MCF 10A (cell line): ENCODE measurements around the gene EMP2. TPM values are rescaled to one million over a fixed set of nuclear protein-coding genes. Genes with fewer than 3 reads are reported as not detected.

Source experiments
- BruUV-seq: library from RNA; stranded (reverse); fragments of 400-500 nt; replicated peaks from 2 replicates; lab custom pipeline; 2021; lab: Mats Ljungman, UMichigan
- CTCF ChIA-PET: fragments of 300-600 bp; sonication (Branson Sonifier 250); formaldehyde crosslinking; extraction: SDS; loops from one replicate; lab custom pipeline; 2021; ENCODE audit warnings: antibody characterized with exemption, inconsistent platforms; lab: Yijun Ruan, JAX
- POLR2A ChIA-PET: fragments of 300-600, 350-650 bp; sonication (Branson Sonifier 250); formaldehyde crosslinking; extraction: SDS; loops from one replicate; lab custom pipeline; 2020; ENCODE audit warnings: antibody characterized with exemption, inconsistent platforms; lab: Yijun Ruan, JAX
- DNase-seq: peaks from one replicate; pipeline ENCODE4 v3.0.0-alpha.2; 2018; ENCODE audit not compliant: unreplicated experiment
- H3K27ac Mint-ChIP-seq: one replicate; pipeline ENCODE4 v1.8.0; 2022; ENCODE audit warnings: mild to moderate bottlenecking, low read depth, mixed read lengths; ENCODE audit not compliant: unreplicated experiment
- H3K27me3 Mint-ChIP-seq: one replicate; pipeline ENCODE4 v1.8.0; 2022; ENCODE audit warnings: mixed read lengths; ENCODE audit not compliant: insufficient read depth, unreplicated experiment
- H3K36me3 Mint-ChIP-seq: one replicate; pipeline ENCODE4 v1.8.0; 2022; ENCODE audit warnings: mild to moderate bottlenecking, moderate library complexity, mixed read lengths; ENCODE audit not compliant: insufficient read depth, unreplicated experiment
- H3K4me1 Mint-ChIP-seq: one replicate; pipeline ENCODE4 v1.8.0; 2022; ENCODE audit warnings: mixed read lengths; ENCODE audit not compliant: insufficient read depth, unreplicated experiment
- H3K4me3 Mint-ChIP-seq: one replicate; pipeline ENCODE4 v1.8.0; 2022; ENCODE audit warnings: mild to moderate bottlenecking, moderate library complexity, mixed read lengths; ENCODE audit not compliant: unreplicated experiment
- H3K9me3 Mint-ChIP-seq: one replicate; pipeline ENCODE4 v1.8.0; 2022; ENCODE audit warnings: mixed read lengths; ENCODE audit not compliant: unreplicated experiment
- intact Hi-C: fragments of 100-400 bp; cut with micrococcal nuclease; formaldehyde crosslinking; loops from 2 replicates; pipeline ENCODE4 v1.14.1; 2022
- total RNA-seq: library from RNA; stranded (reverse); gene quantifications from 2 replicates; pipeline ENCODE4 v1.2.3, GENCODE V29; 2022
- TF ChIP-seq, protein P1 (sequence below): fragments of 200-600 bp; IDR thresholded peaks from one replicate; pipeline ENCODE4 v1.8.0; 2022; ENCODE audit warnings: antibody characterized with exemption, mild to moderate bottlenecking; ENCODE audit not compliant: unreplicated experiment

The EMP2 gene
- total RNA-seq, 1 experiment from 2014 or later = 4.8 TPM

DNA sequence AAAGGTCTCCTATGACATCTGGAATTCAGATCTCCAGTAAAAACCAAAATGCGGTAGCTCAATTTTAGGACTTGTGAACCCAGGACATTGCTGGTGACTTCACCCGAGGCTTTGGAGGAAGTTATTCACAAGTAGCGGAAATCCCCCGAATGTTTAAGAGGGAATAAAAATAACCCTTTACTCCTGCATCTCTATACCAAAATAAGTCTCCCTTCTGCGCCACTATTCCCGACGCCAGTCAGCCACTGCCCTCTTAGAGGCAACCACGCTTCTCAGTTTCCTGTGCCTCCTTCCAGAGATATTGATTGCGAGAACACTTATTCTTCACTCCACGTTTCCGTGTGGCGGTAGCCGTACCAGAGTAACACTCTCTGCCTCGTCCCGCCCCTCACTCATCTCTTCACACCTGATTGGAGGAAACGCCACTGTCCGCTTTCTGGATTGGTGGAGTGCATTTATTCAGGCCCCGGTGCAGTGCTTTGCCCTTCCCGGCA is 27.4 kb downstream of the EMP2 start:
- no TSS peak for BruUV-seq
- no peak overlapping the region for H3K4me3 Mint-ChIP-seq
- no peaks in the 10 kb centered on the region for H3K4me1 Mint-ChIP-seq
- ChIA-PET CTCF (interaction anchor here (0.7 kb wide), 1 partner anchor 366 kb away, joined by 3 read pairs; no protein-coding TSS in a partner anchor), POLR2A (no interaction called here)
- H3K9me3 Mint-ChIP-seq = no peaks in the 10 kb centered on the region
- no peak for DNase-seq
- H3K36me3 Mint-ChIP-seq = no peaks in the 10 kb centered on the region
- no peaks in the 10 kb centered on the region for H3K27me3 Mint-ChIP-seq
- TF ChIP-seq, protein P1, sequence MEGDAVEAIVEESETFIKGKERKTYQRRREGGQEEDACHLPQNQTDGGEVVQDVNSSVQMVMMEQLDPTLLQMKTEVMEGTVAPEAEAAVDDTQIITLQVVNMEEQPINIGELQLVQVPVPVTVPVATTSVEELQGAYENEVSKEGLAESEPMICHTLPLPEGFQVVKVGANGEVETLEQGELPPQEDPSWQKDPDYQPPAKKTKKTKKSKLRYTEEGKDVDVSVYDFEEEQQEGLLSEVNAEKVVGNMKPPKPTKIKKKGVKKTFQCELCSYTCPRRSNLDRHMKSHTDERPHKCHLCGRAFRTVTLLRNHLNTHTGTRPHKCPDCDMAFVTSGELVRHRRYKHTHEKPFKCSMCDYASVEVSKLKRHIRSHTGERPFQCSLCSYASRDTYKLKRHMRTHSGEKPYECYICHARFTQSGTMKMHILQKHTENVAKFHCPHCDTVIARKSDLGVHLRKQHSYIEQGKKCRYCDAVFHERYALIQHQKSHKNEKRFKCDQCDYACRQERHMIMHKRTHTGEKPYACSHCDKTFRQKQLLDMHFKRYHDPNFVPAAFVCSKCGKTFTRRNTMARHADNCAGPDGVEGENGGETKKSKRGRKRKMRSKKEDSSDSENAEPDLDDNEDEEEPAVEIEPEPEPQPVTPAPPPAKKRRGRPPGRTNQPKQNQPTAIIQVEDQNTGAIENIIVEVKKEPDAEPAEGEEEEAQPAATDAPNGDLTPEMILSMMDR = no peak
- no peak overlapping the region for H3K27ac Mint-ChIP-seq
- intact Hi-C loops = no loop called here

DNA sequence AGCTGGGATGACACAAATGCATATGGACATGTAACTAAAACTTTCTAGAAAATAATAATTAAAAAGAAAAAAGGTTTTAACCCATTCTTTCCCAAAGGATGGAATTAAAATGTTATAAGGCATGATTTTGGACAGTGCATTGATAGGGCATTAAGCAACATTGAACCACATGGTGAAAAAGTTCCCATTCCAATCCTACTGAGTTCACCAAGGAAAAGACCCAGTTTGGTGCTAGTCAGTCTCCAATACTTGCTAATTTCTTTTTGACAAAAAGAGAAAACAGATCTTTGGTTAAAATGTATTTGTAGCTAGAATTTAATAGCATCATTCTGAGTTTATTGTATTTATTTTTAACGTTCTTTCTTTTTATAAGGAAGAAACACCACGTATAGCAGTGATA is 28.1 kb downstream of the EMP2 start:
- Mint-ChIP-seq H3K36me3 (no peaks in the 10 kb centered on the region), H3K27ac (no peak overlapping the region)
- POLR2A ChIA-PET = no interaction called here

DNA sequence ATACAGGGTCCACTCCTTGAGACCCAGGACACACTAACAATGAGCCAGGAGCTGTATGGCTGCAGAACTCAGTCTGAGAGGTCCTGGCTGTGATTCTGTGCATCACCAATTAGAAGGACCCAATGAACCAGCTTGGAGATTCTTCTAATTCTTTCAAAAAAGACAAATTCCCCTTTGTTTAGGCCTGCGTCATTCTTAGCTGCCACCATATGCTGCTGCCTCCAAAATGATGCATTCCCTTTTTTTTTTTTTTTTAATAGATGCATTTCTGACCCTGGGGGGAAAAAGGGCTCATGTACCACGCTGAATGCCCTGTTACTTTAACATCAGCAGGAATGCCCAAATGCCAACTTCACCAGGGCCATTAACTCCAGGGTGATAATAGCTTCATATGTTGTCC is 28.5 kb downstream of the EMP2 start:
- Mint-ChIP-seq H3K4me3 (no peak overlapping the region), H3K36me3 (no peaks in the 10 kb centered on the region), H3K4me1 (no peaks in the 10 kb centered on the region), H3K9me3 (no peaks in the 10 kb centered on the region), H3K27ac (no peak overlapping the region), H3K27me3 (no peaks in the 10 kb centered on the region)
- TF ChIP-seq, protein P1 = no peak
- ChIA-PET CTCF (interaction anchor here (0.7 kb wide), 1 partner anchor 29 kb away, joined by 3 read pairs; the partner anchor contains the start of gene EMP2), POLR2A (no interaction called here)
- DNase-seq = no peak
- intact Hi-C loops = no loop called here
- BruUV-seq = no TSS peak

More for the DNA sequence above, 28.1 kb downstream of the EMP2 start:
- H3K4me1 Mint-ChIP-seq = no peaks in the 10 kb centered on the region
- no peak for DNase-seq
- BruUV-seq = no TSS peak
- TF ChIP-seq, protein P1 = no peak
- no peak overlapping the region for H3K4me3 Mint-ChIP-seq
- H3K27me3 Mint-ChIP-seq = no peaks in the 10 kb centered on the region
- CTCF ChIA-PET = no interaction called here
- intact Hi-C loops = no loop called here
- no peaks in the 10 kb centered on the region for H3K9me3 Mint-ChIP-seq

DNA sequence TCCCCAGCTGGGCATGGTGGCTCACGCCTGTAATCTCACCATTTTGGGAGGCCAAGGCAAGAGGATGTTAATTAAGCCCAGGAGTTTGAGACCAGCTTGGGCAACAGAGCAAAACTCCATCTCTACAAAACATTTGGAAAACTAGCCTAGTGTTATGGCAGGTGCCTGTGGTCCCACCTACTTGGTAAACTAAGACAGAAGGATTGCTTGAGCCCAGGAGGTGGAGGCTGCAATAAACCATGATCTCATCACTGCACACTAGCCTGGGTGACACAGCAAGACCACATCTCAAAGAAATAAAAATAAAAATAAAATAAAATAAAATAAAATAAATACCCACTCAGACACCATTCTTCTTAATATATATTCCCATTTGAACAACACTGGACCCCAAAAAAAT is 32.0 kb downstream of the EMP2 start:
- BruUV-seq = no TSS peak
- Mint-ChIP-seq H3K27me3 (no peaks in the 10 kb centered on the region), H3K9me3 (no peaks in the 10 kb centered on the region), H3K36me3 (peaks cover 5% of the 10 kb centered on the region), H3K4me1 (no peaks in the 10 kb centered on the region), H3K27ac (no peak overlapping the region), H3K4me3 (no peak overlapping the region)
- ChIA-PET CTCF (interaction anchor here (0.5 to 0.8 kb wide), 2 partner anchors 69 to 293 kb away, joined by 3 read pairs; no protein-coding TSS in a partner anchor), POLR2A (no interaction called here)
- TF ChIP-seq, protein P1 = no peak
- no peak for DNase-seq
- intact Hi-C loops = no loop called here
